ENCODE data around the gene NEK10.
"Not testable (repeated sequence)": the region's sequence is repeated elsewhere in the genome, so short reads cannot be mapped to it uniquely, and the experiment has no call there.

NEK10 gene

GRCh38 chr3:27392414-27392813 lies 23.2 kb upstream of the NEK10 start:
- not testable (repeated sequence) for H4K8ac ChIP-seq (ENCODE audit: low read depth, low read length); DNase-seq; H3K4me3 ChIP-seq (ENCODE audit: low read depth, low read length); H4K91ac ChIP-seq (ENCODE audit: low read depth, low read length); H3K9me3 ChIP-seq (ENCODE audit: insufficient read depth, low read depth, low read length); H3K27ac ChIP-seq (ENCODE audit: low read depth, low read length); H2BK12ac ChIP-seq (ENCODE audit: low read length); H3K4ac ChIP-seq (ENCODE audit: low read depth, low read length); H3K4me2 ChIP-seq (ENCODE audit: low read length); H2AFZ ChIP-seq (ENCODE audit: insufficient read depth, low read length, poor library complexity); H4K12ac ChIP-seq (ENCODE audit: low read depth, low read length); H3K14ac ChIP-seq (ENCODE audit: low read length); H3K27me3 ChIP-seq (ENCODE audit: insufficient read depth, low read length); H2BK120ac ChIP-seq (ENCODE audit: insufficient read depth, low read length, poor library complexity); H3K79me1 ChIP-seq (ENCODE audit: low read length); H3K36me3 ChIP-seq (ENCODE audit: control insufficient read depth in 1 of 2, insufficient read depth in 2 of 2, low read length in 2 of 2); H3K18ac ChIP-seq (ENCODE audit: low read length); H3K9ac ChIP-seq (ENCODE audit: low read length); H2AK5ac ChIP-seq (ENCODE audit: low read length); H3K4me1 ChIP-seq (ENCODE audit: control insufficient read depth in 1 of 2, insufficient read depth in 2 of 2, low read length in 2 of 2); H3K79me2 ChIP-seq (ENCODE audit: control insufficient read depth, insufficient read depth, low read length, poor library complexity); H2BK5ac ChIP-seq (ENCODE audit: low read depth, low read length, poor library complexity); H3K23ac ChIP-seq (ENCODE audit: low read length)
- WGBS (ENCODE audit: extremely low coverage, insufficient coverage, insufficient read length): no CpG with 5 or more reads among the region's 10 CpGs

DNA sequence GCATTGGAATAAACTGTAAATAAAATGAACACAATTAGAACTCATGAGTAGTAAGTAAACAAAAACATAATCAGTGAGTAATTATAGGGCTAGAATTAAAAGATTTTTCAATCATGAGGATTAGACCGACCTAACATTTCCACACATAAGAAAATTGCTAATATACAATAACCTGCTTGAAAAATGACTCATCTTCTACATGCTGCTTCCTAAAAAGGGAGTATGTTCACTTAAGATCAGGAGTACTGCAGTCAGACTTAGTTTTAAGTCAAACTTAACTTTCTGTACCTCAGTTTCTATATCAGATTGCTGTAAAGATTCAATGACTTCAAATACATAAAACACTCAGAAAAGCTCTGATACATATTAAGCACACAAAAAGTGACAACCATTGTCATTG lies 22.6 kb upstream of the NEK10 start:
- Histone ChIP-seq H3K79me2 (ENCODE audit: control insufficient read depth, insufficient read depth, low read length, poor library complexity) (no peaks in the 10 kb centered on the region), H2AFZ (ENCODE audit: insufficient read depth, low read length, poor library complexity) (no peak overlapping the region), H3K4me1 (ENCODE audit: control insufficient read depth in 1 of 2, insufficient read depth in 2 of 2, low read length in 2 of 2) (no peaks in the 10 kb centered on the region), H2BK5ac (ENCODE audit: low read depth, low read length, poor library complexity) (no peak overlapping the region), H2AK5ac (ENCODE audit: low read length) (no peak overlapping the region), H3K14ac (ENCODE audit: low read length) (no peak overlapping the region), H3K23ac (ENCODE audit: low read length) (no peak overlapping the region), H3K27ac (ENCODE audit: low read depth, low read length) (no peak overlapping the region), H3K36me3 (ENCODE audit: control insufficient read depth in 1 of 2, insufficient read depth in 2 of 2, low read length in 2 of 2) (peaks cover 0 to 2% of the 10 kb centered on the region in 2 experiments), H3K4ac (ENCODE audit: low read depth, low read length) (no peak overlapping the region), H3K18ac (ENCODE audit: low read length) (no peak overlapping the region), H2BK120ac (ENCODE audit: insufficient read depth, low read length, poor library complexity) (no peak overlapping the region), H2BK12ac (ENCODE audit: low read length) (no peak overlapping the region), H3K9ac (ENCODE audit: low read length) (no peak overlapping the region), H3K9me3 (ENCODE audit: insufficient read depth, low read depth, low read length) (no peaks in the 10 kb centered on the region), H3K4me3 (ENCODE audit: low read depth, low read length) (no peak overlapping the region), H4K8ac (ENCODE audit: low read depth, low read length) (no peak overlapping the region), H4K12ac (ENCODE audit: low read depth, low read length) (no peak overlapping the region), H3K27me3 (ENCODE audit: insufficient read depth, low read length) (no peaks in the 10 kb centered on the region), H4K91ac (ENCODE audit: low read depth, low read length) (no peak overlapping the region), H3K4me2 (ENCODE audit: low read length) (no peak overlapping the region), H3K79me1 (ENCODE audit: low read length) (no peaks in the 10 kb centered on the region)
- no CpG with 5 or more reads among the region's 1 CpG for WGBS (ENCODE audit: extremely low coverage, insufficient coverage, insufficient read length)
- DNase-seq: no peak

DNA sequence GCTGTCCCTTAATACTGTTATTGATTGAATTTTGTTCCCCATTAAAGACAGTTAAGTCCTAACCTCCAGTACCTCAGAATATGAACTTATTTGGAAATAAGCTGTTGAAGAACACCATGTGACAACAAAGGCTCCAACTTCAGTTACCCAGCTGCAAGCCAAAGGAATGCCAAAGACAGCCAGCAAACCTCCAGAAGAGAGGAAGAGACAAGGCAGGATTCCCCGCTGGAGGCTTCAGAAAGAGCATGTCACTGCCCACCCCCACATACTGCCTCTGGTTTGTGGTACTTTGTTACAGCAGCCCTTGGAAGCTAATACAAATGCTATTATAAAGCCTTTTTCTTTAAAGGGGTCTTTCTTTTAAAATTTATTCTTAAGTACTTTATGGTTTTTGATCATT lies 18.4 kb upstream of the NEK10 start:
- H3K23ac ChIP-seq (ENCODE audit: low read length): no peak overlapping the region
- no peak overlapping the region for H3K9ac ChIP-seq (ENCODE audit: low read length)
- H3K4me3 ChIP-seq (ENCODE audit: low read depth, low read length): no peak overlapping the region
- H3K79me2 ChIP-seq (ENCODE audit: control insufficient read depth, insufficient read depth, low read length, poor library complexity): no peaks in the 10 kb centered on the region
- no peaks in the 10 kb centered on the region for H3K9me3 ChIP-seq (ENCODE audit: insufficient read depth, low read depth, low read length)
- no peak overlapping the region for H4K8ac ChIP-seq (ENCODE audit: low read depth, low read length)
- no peak overlapping the region for H4K12ac ChIP-seq (ENCODE audit: low read depth, low read length)
- no peak overlapping the region for H2BK12ac ChIP-seq (ENCODE audit: low read length)
- no peak overlapping the region for H2BK5ac ChIP-seq (ENCODE audit: low read depth, low read length, poor library complexity)
- peaks cover 3 to 5% of the 10 kb centered on the region in 2 experiments for H3K36me3 ChIP-seq (ENCODE audit: control insufficient read depth in 1 of 2, insufficient read depth in 2 of 2, low read length in 2 of 2)
- no CpG with 5 or more reads among the region's 1 CpG for WGBS (ENCODE audit: extremely low coverage, insufficient coverage, insufficient read length)
- H2BK120ac ChIP-seq (ENCODE audit: insufficient read depth, low read length, poor library complexity): no peak overlapping the region
- no peak overlapping the region for H3K27ac ChIP-seq (ENCODE audit: low read depth, low read length)
- H4K91ac ChIP-seq (ENCODE audit: low read depth, low read length): no peak overlapping the region
- H2AK5ac ChIP-seq (ENCODE audit: low read length): no peak overlapping the region
- no peak overlapping the region for H3K4me2 ChIP-seq (ENCODE audit: low read length)
- no peak overlapping the region for H3K18ac ChIP-seq (ENCODE audit: low read length)
- H3K27me3 ChIP-seq (ENCODE audit: insufficient read depth, low read length): no peaks in the 10 kb centered on the region
- DNase-seq: no peak
- no peaks in the 10 kb centered on the region for H3K4me1 ChIP-seq (ENCODE audit: control insufficient read depth in 1 of 2, insufficient read depth in 2 of 2, low read length in 2 of 2)
- no peak overlapping the region for H3K4ac ChIP-seq (ENCODE audit: low read depth, low read length)
- H2AFZ ChIP-seq (ENCODE audit: insufficient read depth, low read length, poor library complexity): no peak overlapping the region
- no peak overlapping the region for H3K14ac ChIP-seq (ENCODE audit: low read length)
- no peaks in the 10 kb centered on the region for H3K79me1 ChIP-seq (ENCODE audit: low read length)

DNA sequence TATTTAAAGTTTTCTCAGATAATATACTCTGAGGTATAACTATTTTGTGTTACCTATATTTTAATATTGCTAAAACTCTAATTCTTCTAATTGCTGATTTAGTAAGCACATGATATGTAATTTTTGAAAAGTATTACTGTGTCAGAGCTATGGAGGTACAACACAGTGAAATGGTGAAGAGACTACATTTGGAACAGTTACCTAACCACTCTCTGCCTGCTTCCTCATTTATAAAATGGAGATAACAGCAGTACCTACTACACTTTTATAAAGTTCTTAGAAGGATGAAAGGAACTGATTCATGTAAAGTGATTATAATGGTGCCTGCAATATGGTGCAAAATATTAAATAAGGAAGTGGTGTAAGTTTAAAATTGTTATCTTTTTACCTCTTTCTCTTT lies 16.3 kb upstream of the NEK10 start:
- Histone ChIP-seq H3K4me3 (ENCODE audit: low read depth, low read length) (no peak overlapping the region), H4K8ac (ENCODE audit: low read depth, low read length) (no peak overlapping the region), H3K79me2 (ENCODE audit: control insufficient read depth, insufficient read depth, low read length, poor library complexity) (no peaks in the 10 kb centered on the region), H3K79me1 (ENCODE audit: low read length) (no peaks in the 10 kb centered on the region), H3K9me3 (ENCODE audit: insufficient read depth, low read depth, low read length) (peaks cover 2% of the 10 kb centered on the region), H3K23ac (ENCODE audit: low read length) (no peak overlapping the region), H3K4me1 (ENCODE audit: control insufficient read depth in 1 of 2, insufficient read depth in 2 of 2, low read length in 2 of 2) (no peaks in the 10 kb centered on the region), H2BK12ac (ENCODE audit: low read length) (no peak overlapping the region), H2AK5ac (ENCODE audit: low read length) (no peak overlapping the region), H3K18ac (ENCODE audit: low read length) (no peak overlapping the region), H2AFZ (ENCODE audit: insufficient read depth, low read length, poor library complexity) (no peak overlapping the region), H3K4me2 (ENCODE audit: low read length) (no peak overlapping the region), H3K36me3 (ENCODE audit: control insufficient read depth in 1 of 2, insufficient read depth in 2 of 2, low read length in 2 of 2) (peaks cover 5 to 6% of the 10 kb centered on the region in 2 experiments), H2BK5ac (ENCODE audit: low read depth, low read length, poor library complexity) (no peak overlapping the region), H3K4ac (ENCODE audit: low read depth, low read length) (no peak overlapping the region), H3K14ac (ENCODE audit: low read length) (no peak overlapping the region), H3K27ac (ENCODE audit: low read depth, low read length) (no peak overlapping the region), H3K9ac (ENCODE audit: low read length) (no peak overlapping the region), H3K27me3 (ENCODE audit: insufficient read depth, low read length) (no peaks in the 10 kb centered on the region), H2BK120ac (ENCODE audit: insufficient read depth, low read length, poor library complexity) (no peak overlapping the region), H4K12ac (ENCODE audit: low read depth, low read length) (no peak overlapping the region), H4K91ac (ENCODE audit: low read depth, low read length) (no peak overlapping the region)
- no peak for DNase-seq
